ENCODE measurements around the gene USP13.

The USP13 gene

DNA sequence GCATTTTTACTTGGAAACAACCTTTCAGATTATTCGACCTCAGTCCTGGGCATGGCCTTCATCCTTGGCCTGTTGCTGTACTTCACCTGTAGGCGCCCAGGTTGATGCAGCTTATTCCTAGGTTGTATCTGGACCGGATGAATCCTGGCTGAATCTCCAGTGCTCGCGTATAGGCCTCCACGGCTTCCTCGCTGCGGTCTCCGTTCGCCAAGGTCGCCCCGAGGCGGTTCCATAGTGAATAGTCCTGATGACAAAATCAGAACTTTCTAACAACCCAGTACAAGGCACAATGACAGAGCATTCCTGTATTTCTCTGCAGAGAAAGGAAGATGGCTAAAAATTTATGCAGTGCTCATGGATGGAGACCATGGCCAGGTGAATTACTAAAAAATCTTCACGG, 154.7 kb downstream of the USP13 start:
- no peak for DNase-seq

DNA sequence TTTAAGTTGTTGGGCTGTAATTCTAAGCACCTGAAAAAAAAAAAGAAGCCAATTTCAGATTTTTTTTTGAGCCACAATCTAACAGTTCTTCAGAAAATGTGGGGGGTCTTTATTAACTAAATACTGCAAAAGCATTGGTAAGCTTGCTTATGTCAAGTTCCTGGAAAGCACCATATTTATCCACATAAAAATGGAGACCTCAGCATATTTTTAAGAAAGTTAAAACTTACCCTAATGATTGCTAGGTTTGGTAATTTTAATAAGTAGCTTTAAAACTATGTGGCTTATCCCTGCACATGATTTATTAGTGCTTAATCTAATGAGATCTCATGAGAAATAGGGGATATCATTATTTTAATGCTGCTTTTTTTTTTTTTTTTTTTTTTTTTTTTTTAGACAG, 156.8 kb downstream of the USP13 start:
- no peak for DNase-seq

GRCh38 chr3:179811321-179812095, 158.7 kb downstream of the USP13 start:
- no peak for DNase-seq

GRCh38 chr3:179812096-179812382, 159.2 kb downstream of the USP13 start:
- no peak for DNase-seq

- no peak for DNase-seq
These were observed 166.5 kb downstream of the USP13 start for GRCh38 chr3:179819379-179819778.

DNA sequence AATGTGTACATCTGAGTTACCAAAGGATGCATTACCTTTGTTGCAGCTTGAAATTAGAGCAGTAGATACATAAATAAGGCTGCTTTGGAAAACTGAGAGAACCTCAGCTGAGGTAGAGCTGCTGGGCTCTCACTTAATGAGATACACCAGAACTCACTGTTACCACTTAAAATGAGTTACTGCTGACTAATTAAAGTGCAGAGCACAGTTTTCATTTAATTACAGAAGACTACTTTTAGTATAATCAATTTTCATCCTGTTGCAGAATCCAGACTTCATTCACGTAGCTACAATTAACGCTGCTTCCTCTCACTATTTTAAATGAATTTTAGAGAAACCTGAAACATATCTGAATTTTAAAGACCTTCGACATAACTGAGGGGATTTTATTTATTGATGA, 169.5 kb downstream of the USP13 start:
- DNase-seq, result no peak

DNA sequence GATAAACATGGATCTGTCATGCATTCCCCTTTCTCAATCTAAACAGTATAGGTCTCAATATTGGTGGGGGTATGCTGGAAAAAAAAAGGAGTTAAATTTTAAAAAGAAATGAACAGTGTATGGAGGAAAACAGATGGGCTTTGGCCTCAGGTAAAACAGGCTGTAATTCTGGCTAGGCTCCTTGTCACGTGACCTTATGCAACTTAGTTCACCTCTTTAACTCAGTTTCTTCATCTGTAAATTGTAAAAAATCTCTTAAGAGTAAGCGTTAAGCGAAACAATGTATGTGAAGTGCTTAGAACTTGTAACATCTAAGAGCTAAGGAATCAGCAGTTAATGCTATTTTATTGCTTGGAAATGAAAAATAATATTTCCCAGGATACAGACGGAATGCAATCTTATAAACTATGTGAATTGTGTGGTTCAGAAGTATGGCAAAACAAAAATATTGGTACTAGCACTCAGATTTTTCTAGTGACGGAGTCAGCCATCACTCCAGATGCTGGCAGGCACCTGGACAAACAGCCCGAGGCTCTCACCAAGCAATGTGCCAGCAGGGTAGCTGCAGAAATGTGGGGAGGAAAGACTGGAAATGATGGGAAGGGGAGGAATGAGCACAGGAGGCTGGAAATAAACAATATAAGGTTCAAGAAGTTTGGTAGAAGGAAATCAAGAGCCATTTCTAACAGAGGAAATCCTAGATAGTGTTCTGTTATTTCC, 172.8 kb downstream of the USP13 start:
- no peak for DNase-seq

DNA sequence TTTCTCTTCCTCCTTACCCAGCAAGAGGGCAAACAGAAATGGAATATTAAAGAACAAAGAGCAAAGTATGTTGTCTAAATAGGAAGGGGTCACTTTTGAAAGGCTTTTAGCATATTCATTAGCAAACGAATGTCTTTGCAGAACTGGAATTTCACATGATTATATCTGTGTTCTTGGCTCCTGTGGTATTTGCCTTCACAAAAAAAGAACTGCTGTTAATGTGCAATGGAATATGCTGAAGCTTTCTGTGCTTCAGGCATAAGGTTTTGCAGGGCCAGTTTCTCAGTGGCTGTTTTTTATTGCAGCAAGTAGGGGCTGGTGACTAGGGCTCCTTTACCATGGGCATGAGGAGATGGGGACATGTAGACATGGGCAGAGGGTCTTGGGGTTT, 173.4 kb downstream of the USP13 start:
- DNase-seq, result no peak

DNA sequence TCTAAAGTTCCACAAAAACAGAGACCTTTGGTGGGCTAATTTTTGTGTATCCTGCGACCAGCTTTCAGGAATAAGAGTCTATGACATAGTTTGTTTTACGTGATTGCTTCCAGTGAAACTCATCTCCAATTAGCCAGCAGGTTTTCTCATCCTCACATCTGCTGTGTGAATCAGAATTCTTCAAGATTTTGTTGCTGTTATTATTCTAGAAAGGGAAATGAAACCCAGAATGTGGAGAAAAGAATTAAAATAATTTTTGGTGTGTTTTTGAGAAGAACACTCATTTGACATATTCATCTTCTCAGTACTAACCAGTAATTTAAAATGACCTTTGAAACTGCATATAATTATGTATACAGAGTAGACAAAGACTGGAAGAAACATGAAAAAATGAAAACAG, 175.9 kb downstream of the USP13 start:
- no peak for DNase-seq

- DNase-seq, result no peak
These were observed 176.6 kb downstream of the USP13 start for GRCh38 chr3:179829401-179829800.

DNA sequence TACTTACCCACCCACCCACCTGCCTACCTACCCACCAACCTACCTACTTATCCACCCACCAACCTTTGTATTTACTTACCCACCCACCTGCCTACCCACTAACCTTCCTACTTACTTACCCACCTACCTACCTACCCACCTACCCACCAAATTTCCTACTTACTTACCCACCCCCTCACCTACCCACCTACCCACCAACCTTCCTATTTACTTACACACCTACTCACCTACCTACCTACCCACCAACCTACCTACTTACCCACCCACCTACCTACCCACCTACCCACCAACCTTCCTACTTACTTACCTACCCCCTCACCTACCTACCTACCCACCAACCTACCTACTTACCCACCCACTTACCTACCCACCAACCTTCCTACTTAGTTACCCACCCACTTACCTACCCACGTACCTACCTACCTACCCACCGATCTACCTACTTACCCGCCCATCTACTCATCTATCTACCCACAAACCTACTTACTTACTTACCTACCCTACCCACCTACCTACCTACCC, 179.6 kb downstream of the USP13 start:
- no peak for DNase-seq

DNA sequence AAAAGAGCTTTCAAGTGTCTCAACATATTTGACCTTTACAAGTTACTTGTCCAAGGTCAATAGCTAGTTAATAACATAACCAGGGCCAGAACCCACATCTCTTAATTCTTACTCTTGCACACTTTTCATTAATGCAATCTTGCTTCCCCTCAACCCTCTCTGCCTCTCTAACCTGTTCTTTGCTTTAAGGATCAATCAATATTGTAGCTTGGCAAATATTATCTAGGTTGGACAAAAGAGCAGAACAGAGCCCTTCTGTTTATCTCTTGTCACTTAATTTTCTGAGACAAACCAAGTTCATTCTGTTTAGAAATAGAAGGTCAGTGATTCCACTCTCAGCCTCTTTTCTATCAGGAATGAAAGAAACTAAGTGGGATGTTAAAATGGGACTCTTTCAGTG, 180.5 kb downstream of the USP13 start:
- no peak for DNase-seq

GRCh38 chr3:179837374-179837773, 184.5 kb downstream of the USP13 start:
- no peak for DNase-seq
